Raji (cell line): Measurements from ENCODE around the gene CLIC3.

Source experiments
- POLR2A ChIP-seq: IDR thresholded peaks from 2 replicates; pipeline ENCODE4 v1.6.1; 2011; ENCODE audit warnings: low read depth, low read length, control low read depth; ENCODE audit not compliant: insufficient read depth

CLIC3 gene

DNA sequence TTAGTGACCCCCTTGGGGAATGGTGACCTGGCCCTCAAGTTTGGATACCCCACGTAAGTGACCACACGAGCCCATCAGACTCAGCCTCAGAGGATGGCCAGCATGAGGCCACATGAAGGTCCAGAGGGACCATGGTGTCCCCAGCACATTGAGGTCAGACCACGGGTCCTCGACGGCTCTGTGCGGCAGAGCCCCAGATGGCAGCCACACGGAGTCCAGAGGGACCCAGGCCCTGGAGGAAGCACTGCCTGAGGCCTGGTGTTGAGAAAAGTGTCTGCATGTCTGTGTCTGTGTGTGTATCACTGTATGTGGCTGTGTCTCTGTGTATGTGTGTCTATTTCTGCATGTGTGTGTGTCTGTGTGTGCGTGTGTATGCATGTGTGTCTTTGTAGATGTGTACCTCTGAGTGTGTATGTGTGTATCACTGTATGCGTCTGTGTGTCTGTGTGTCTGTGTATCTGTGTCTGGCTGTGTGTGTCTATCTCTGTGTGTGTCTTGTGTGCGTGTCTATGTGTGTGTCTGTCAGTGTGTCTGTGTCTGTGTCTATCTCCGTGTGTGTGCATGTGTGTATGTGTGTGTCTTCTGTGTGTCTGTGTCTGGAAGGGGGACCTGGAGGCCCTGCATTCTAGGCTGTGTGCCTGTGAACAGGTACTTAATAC is 12.6 kb downstream of the CLIC3 start:
- no peak for TF ChIP-seq POLR2A

DNA sequence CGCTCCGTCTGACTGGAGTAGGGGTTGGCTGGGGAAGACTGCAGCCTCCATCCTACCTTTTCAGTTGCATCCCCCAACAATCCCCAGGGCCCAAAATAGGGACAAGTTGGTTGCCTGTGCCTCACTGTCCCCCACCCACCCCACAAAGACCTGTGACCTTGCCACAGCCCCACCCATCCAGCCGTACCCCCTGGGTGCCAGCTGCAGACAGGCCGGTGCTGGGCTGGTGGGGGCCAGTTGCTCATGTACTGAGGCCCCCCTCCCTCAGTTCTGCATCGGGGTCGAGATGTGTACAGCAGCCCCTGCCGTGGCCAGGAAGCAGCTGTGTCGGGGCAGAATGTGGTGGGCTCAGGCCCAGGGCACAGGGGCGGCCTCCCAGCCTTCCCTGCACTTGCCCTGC is 13.2 kb downstream of the CLIC3 start:
- TF ChIP-seq POLR2A, result no peak

DNA sequence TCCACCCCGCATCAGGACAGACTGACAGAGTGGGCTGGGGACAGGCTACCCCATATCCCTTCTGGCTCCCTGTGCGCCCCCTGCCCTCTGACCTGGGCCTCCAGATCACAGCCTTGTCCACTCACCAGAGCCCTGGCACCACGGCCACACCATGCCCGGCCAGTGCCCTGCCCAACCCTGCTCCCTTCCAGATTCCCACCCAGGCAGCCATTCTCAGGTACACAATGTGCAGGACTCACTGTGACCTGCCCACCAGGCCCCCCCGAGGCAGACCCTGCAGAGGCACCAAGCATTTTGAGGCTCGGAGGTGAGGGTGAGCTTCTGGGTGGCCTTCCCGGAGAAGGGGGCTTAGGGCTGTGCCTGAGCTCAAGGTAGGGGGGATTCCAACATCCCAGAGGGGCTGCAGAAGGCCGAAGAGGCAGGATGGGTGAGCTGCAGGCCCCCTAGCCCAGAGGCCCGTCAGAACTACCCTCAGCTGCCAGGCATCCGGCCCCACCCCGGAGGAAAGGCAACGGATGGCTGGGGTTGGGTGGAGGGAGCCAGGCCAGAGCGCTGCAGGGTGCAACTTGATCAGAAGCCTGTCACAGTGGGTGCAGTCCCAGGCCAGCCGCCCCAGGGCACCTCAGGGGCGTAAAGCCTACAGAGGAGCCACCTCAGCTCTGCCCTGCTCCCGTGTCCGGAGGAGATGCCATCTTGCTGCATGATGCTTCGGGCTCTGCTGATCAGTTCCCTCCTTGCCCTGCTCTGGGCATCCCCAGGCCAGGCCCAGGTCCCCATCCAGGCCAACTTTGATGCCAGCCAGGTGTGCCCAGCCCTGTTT is 13.9 kb downstream of the CLIC3 start, which contains the start of gene LCNL1:
TSS of gene LCNL1 (plus strand) at position 762 of the 820 bp plus-strand sequence. CDS start 594 bp downstream, outside the sequence.
- no peak for TF ChIP-seq POLR2A

DNA sequence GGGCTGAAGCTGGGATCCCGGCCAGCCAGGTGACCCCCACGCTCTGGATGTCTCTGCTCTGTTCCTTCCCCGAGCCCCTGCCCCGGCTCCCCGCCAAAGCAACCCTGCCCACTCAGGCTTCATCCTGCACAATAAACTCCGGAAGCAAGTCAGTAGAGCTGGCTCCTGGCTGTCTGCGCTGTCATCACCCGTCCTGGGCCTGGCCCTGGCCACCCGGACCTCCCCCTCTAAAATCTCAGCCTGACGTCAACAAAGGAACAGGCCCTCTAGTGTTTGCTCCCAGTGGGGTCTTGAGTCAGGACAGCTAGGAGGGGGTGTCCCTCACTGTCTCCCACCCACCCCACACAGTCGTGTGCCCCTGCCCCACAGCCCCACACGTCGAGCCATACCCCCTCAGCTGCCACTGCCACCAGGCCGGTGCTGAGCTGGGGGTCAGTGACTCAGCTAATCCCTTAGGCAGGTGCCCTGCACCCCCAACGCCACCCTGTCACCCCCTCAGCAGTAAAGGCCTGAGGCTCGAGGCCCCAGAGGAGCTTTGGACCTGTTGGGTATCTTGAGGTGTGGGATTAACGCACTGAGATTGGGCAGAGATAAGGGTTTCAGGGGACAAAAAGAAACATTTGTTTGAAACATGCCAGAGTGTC is 14.7 kb downstream of the CLIC3 start:
- TF ChIP-seq POLR2A, result no peak

DNA sequence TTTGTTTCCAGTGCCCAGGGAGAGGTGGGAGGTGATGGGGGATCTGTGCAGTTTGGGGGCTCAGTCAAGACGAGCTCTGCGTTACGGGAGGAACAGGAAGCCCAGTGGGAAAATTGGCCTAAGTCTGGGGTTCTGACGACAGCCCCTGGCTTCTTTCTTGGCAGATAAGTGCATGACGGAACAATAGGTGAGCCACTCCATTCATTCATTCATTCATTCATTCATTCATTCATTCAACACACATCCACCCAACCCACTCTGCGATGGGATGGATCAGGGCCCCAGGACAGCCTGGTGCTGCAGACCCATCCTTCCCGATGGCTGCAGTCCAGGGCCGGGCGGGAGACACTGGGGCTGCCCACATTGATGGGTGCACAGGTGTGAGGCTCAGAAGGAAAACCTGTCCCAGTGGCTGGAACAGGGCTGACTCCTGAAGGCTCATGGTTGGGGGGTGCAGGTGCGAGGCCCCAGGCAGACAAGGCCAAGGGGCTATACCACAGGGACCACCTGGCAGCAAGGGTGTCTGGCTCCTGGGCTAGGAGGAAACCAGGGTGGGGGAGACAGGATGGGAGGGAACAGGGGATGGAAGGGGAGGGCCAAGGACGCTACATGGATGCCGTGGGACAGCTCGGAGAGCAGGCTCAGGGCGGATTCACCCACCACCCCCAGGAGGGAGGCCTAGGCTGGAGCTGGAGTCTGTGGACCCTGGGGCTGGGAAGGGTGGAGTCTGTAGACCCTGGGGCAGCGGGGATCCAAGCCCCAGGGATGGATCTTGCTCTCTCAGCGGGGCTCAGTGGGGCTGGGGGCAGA is 15.5 kb downstream of the CLIC3 start:
- no peak for TF ChIP-seq POLR2A

DNA sequence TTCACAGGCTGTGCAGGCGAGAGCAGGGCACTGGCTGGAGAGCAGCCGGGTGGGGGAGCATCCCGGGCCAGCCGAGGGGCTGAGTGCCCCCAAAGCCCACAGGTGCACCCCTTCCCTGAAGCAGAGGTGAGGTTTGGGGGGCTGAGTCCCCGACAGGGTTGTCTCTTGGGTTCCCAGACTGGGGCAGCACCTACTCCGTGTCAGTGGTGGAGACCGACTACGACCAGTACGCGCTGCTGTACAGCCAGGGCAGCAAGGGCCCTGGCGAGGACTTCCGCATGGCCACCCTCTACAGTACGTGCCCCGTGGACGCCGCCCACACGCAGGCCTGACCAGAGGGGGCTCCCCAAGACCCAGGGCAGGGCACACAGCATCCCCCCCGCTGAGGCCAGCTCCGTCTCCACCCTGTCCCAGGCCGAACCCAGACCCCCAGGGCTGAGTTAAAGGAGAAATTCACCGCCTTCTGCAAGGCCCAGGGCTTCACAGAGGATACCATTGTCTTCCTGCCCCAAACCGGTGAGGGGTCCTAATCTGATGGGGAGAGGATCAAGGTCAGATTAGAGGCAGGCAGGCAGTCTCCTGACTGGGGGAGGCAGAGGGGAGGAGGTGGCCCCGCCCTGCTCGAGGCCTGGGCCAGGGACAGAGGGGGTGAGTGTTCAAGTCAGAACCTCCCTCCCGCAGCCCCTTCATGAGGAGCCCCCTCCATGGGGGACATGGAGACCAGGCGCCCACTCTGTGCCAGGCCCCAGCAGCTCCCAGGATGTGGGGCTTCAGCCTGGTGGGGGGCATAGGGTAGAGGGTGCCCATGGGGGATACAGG is 16.4 kb downstream of the CLIC3 start:
- TF ChIP-seq POLR2A, result no peak

DNA sequence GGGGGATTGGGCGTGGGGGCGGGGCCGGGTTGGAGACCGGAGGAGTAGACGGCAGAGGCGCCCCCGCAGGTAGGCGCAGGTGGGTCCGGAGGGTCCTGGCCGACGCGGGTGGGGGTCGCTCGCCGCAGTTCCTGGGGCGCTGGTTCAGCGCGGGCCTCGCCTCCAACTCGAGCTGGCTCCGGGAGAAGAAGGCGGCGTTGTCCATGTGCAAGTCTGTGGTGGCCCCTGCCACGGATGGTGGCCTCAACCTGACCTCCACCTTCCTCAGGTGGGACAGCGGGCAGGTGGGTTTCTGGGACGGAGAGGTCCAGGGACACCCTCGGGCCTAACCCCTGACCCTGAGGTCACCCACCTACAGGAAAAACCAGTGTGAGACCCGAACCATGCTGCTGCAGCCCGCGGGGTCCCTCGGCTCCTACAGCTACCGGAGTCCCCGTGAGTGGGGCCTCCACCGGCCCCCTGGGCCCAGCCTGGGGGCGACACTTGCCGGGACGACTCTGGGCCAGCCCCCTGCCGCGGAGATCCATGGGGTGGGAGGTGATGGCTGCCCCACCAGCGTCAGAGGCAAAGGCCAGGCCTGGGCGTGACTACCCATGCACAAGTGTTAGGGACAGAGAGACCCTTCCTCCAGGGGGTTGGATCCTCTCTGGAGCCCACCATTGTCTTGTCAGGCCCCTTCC is 17.4 kb downstream of the CLIC3 start:
- no peak for TF ChIP-seq POLR2A

DNA sequence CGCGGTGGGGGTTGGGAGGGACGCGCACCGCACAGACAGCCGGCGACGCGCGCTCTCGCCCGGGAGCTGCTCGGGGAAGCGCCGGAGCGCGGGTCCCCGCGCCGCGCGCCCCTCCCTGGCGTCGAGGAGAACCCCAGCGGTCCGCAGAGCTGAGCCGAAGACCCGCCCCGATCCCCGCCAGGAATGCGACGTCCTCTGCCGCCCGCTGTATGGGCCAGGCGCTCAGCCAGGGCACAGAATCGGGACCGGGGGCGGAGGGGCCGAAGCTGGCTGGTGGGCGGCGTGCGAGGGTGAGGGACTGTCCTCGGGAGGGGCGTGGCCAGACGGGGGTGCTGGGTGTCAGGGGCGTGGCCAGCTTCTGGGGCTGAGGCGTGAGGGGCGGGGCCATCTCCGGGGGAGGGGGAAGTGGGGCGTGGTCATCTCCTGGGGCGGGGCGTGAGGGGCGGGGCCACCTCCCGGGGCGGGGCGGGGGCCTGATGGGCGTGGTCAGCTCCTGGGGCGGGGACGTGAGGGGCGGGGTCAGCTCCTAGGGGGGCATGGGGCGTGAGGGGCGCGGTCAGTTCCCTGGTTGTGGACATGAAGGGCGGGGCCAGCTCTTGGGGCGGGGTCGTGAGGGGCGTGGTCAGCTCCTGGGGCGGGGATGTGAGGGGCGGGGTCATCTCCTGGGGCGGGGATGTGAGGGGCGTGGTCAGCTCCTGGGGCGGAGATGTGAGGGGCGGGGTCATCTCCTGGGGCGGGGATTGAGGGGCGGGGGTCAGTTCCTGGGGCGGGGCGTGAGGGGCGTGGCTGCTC is 18.1 kb downstream of the CLIC3 start:
- TF ChIP-seq POLR2A, result no peak

DNA sequence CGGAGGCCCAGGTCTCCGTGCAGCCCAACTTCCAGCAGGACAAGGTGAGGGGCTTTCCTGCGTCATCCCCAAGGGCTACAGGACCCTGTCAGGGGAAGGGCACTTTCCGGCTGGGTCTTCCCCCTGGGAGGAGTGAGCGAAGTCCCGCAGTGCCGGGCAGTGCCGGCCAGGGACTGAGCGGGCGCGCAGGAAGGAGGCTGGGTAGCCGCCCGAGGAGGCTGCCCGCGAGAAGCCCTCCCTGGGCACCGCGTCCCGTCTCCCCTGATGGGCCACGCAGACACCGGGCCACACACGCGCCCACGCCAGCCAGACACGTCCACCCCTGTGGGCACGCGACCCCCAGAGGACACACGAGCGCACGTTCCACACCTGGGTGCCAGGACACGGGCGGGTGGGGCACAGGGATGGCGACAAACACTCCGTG is 18.7 kb downstream of the CLIC3 start:
- no peak for TF ChIP-seq POLR2A

DNA sequence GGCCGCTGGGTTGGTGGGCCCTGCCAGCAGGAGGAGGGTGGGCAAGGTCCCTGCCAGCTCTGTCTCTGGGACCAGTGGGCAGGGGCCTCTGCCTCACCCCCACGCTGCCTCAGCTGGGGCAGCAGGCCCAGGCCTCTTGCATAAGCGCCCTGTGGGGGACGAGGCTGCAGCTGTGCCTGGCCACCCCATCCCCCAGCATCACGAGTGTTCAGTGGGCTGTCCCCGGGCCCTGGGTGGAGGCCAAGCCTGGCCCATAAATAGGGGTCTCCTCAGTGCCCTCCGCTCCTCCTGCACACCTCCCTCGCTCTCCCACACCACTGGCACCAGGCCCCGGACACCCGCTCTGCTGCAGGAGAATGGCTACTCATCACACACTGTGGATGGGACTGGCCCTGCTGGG is 19.1 kb downstream of the CLIC3 start, which contains the start of gene PTGDS:
TSS of gene PTGDS (plus strand) at position 282 of the 400 bp plus-strand sequence. CDS start at position 357, 75 bp downstream.
- no peak for TF ChIP-seq POLR2A

DNA sequence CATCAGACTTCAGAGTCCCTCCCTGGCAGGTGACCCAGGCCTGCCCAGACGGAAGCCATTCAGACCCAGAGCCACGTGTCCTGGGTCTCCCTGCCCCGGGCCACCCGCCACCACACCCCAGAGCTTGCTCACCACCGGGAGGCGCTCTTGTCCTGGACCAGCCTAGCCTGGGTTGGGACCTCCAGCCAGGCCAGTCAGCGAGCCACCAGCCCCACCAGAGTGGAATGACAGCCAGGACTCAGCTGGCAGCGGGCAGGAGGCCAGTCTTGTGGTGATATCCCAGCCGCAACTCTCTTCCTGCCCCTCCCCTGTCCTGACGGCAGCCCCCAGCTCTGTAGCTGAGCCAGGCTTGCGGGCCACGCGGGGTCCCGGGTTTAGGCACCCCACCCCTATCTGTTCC is 20.7 kb downstream of the CLIC3 start:
- no peak for TF ChIP-seq POLR2A

DNA sequence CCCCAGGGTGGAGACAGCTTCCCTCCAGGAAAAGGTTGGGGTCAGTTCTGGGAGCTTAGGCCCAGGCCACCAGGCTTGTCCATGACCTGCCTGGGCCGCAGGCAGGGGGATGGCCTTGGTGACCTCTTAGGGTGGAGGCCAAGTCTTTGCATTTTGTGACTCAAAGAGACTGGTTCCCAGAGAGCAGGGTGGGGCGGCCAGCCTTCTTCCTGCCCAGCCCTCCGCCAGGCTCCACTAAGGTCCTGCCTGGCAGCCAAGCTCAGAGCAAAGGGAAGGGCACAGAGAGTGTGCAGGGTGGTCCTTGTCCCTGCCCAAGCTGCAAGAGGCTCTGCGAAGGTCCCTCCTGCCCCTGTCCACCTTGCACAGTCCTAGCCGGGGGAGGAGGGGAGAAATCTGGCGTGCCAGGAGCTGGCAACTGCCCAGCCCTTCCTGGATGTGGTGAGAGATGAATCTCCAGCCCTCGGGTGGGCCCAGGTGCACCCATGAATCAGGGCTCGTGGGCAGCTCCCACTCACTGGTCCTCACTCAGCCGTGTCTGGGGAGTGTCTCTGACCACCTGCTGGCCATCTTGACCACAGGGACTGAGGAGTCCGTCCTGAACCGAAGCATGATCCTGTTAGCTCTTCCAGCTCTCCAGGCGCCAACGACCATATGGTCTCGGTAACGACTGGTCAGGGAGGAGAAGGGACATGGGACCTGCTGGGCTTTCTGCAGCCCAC is 21.4 kb downstream of the CLIC3 start:
- no peak for TF ChIP-seq POLR2A
